ENCODE measurements around the gene LST1.
A peak's percentile ranks its signal among the peaks of the same experiment; 100 is the strongest.

DNA sequence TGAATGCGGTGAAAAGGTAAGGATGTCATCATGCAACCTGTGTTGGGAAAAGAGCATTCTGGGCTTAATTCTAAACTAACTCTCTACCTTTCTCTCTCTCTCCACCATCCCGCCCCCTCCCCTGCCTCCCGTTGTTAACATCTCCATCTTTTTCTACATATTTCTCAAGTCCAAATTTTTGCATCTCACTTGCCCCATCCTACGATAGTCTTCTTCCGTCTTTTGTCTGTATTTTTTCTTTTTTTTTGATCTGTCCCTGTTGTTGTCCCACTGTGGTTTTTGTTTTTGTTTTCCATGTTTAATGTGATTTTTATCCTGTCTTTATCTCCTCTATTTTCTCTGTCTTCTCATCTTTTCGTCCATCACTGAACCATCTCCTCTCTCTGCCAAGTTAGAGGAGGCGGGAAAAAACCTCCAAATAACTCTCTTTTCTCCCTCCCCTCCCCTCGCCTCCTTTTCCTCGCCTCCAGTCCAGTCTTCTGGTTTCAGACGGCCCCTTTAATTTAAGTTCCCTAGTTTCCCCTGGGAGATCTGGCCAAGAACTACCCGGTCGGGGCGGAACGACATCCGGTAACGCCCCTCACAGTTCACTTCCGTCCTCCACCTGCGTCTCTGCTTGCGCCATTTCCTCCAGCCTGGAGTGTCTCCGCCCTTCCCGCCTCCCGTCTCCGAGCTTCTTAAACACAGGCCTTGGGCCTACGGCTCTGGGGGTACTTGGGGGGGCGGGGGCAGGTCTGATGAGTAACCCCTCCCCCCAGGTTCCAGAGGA lies 38.9 kb upstream of the LST1 start, which contains the start of gene NFKBIL1:
- TF ChIP-seq CSRNP3 (CRISPR knock-in tag; IDR thresholded peaks at IDR 0.05) (no peak), RARB (CRISPR knock-in tag; IDR thresholded peaks at IDR 0.05) (no peak), PPARA (CRISPR knock-in tag; IDR thresholded peaks at IDR 0.05; ENCODE audit: borderline replicate concordance) (no peak), ZNF565 (CRISPR knock-in tag; conservative IDR thresholded peaks at IDR 0.05; ENCODE audit: low read depth) (no peak), PATZ1 (CRISPR knock-in tag; IDR thresholded peaks at IDR 0.05; ENCODE audit: borderline replicate concordance) (peak; percentile 93; the same call in 1 of the 2 replicates), CSDC2 (CRISPR knock-in tag; IDR thresholded peaks at IDR 0.05) (no peak), OSR1 (CRISPR knock-in tag; IDR thresholded peaks at IDR 0.05) (no peak), GLIS3 (CRISPR knock-in tag; IDR thresholded peaks at IDR 0.05) (no peak)

Data from SK-N-SH treated with all-trans-retinoic acid at 6 μM for 48 hours (cell line).